WTC11 (cell line): Measurements from ENCODE around the gene CLEC12A. TPM values are rescaled to one million over a fixed set of nuclear protein-coding genes. Genes with fewer than 3 reads are reported as not detected.

Experiments
- ATAC-seq: fragments of 200-7000 bp; cut with Tn5 transposase; 2 replicates; pipeline ENCODE4 v1.10.0; 2021; ENCODE audit warnings: mild to moderate bottlenecking, moderate library complexity
- CTCF ChIA-PET: fragments of 300-600 bp; sonication (Branson Sonifier 250); formaldehyde crosslinking; loops from one replicate; lab custom pipeline; 2021; ENCODE audit warnings: antibody characterized with exemption; lab: Charles Lee
- POLR2A ChIA-PET: fragments of 350-600 bp; sonication (Branson Sonifier 250); formaldehyde crosslinking; loops from one replicate; lab custom pipeline; 2021; ENCODE audit warnings: antibody characterized with exemption; lab: Charles Lee
- DNase-seq: peaks from one replicate; pipeline ENCODE4 v3.0.0; 2021; ENCODE audit warnings: low spot score
- H3K27ac Mint-ChIP-seq: 2 replicates; pipeline ENCODE4 v1.8.0; 2021; ENCODE audit warnings: mixed read lengths
- H3K27me3 Mint-ChIP-seq: 2 replicates; pipeline ENCODE4 v1.8.0; 2021; ENCODE audit warnings: low read depth, mild to moderate bottlenecking, moderate library complexity, mixed read lengths
- H3K36me3 Mint-ChIP-seq: 2 replicates; pipeline ENCODE4 v1.8.0; 2021; ENCODE audit warnings: mixed read lengths
- H3K4me1 Mint-ChIP-seq: 2 replicates; pipeline ENCODE4 v1.8.0; 2022; ENCODE audit warnings: mixed read lengths
- H3K4me3 Mint-ChIP-seq: 2 replicates; pipeline ENCODE4 v1.8.0; 2021; ENCODE audit warnings: mild to moderate bottlenecking, moderate library complexity, mixed read lengths
- H3K9me3 Mint-ChIP-seq: 2 replicates; pipeline ENCODE4 v1.8.0; 2021; ENCODE audit warnings: mixed read lengths
- EMX1 ChIP-seq: fragments of 250-450 bp; sonication (Bioruptor Pico); IDR thresholded peaks from 2 replicates; pipeline ENCODE4 v1.8.0; 2021; ENCODE audit warnings: mild to moderate bottlenecking
- IRF2 ChIP-seq: sonication (generic); formaldehyde crosslinking; IDR thresholded peaks from 2 replicates; pipeline ENCODE4 v1.8.0; 2022; ENCODE audit warnings: low read depth, missing genetic modification reagents, borderline replicate concordance
- NFATC4 ChIP-seq: fragments of 250-450 bp; sonication (Bioruptor Pico); IDR thresholded peaks from 2 replicates; pipeline ENCODE4 v1.9.0; 2021; ENCODE audit warnings: mild to moderate bottlenecking
- NR1H2 ChIP-seq: sonication (generic); formaldehyde crosslinking; IDR thresholded peaks from 2 replicates; pipeline ENCODE4 v1.9.0; 2021; ENCODE audit warnings: mild to moderate bottlenecking, moderate library complexity, missing genetic modification reagents
- TCF7 ChIP-seq: sonication (generic); formaldehyde crosslinking; IDR thresholded peaks from 2 replicates; pipeline ENCODE4 v1.8.0; 2022; ENCODE audit warnings: mild to moderate bottlenecking, low read depth, missing genetic modification reagents, moderate library complexity
- TEAD1 ChIP-seq: sonication (generic); formaldehyde crosslinking; IDR thresholded peaks from 2 replicates; pipeline ENCODE4 v1.8.0; 2022; ENCODE audit warnings: mild to moderate bottlenecking, missing genetic modification reagents
- ZNF671 ChIP-seq: fragments of 250-450 bp; sonication (Bioruptor Pico); IDR thresholded peaks from 2 replicates; pipeline ENCODE4 v1.8.0; 2021; ENCODE audit warnings: mild to moderate bottlenecking
- total RNA-seq: library from RNA; stranded (reverse); gene quantifications from 3 replicates; pipeline ENCODE4 v1.2.3, GENCODE V29; 2021
- TF ChIP-seq, protein P1 (sequence below): sonication (generic); formaldehyde crosslinking; IDR thresholded peaks from 2 replicates; pipeline ENCODE4 v1.8.0; 2022; ENCODE audit warnings: mild to moderate bottlenecking, missing genetic modification reagents
- TF ChIP-seq, protein P2 (sequence below): sonication (generic); formaldehyde crosslinking; IDR thresholded peaks from 2 replicates; pipeline ENCODE4 v1.8.1; 2023; ENCODE audit warnings: mild to moderate bottlenecking, moderate library complexity, missing genetic modification reagents
- TF ChIP-seq, protein P3 (sequence below): sonication (generic); formaldehyde crosslinking; IDR thresholded peaks from 2 replicates; pipeline ENCODE4 v1.8.1; 2022; ENCODE audit warnings: mild to moderate bottlenecking, moderate library complexity, missing genetic modification reagents
- TF ChIP-seq, protein P4 (sequence below): sonication (generic); formaldehyde crosslinking; IDR thresholded peaks from 2 replicates; pipeline ENCODE4 v1.8.0; 2022; ENCODE audit warnings: mild to moderate bottlenecking, missing genetic modification reagents
- TF ChIP-seq, protein P5 (sequence below): fragments of 250-450 bp; sonication (Bioruptor Pico); IDR thresholded peaks from 2 replicates; pipeline ENCODE4 v1.9.0; 2021; ENCODE audit warnings: mild to moderate bottlenecking, borderline replicate concordance
- TF ChIP-seq, protein P6 (sequence below): sonication (generic); formaldehyde crosslinking; conservative IDR thresholded peaks from 2 replicates; pipeline ENCODE4 v1.8.1; 2023; ENCODE audit warnings: mild to moderate bottlenecking, low read depth, missing genetic modification reagents, moderate library complexity

Gene CLEC12A
- total RNA-seq, 1 experiment from 2014 or later: not detected

DNA sequence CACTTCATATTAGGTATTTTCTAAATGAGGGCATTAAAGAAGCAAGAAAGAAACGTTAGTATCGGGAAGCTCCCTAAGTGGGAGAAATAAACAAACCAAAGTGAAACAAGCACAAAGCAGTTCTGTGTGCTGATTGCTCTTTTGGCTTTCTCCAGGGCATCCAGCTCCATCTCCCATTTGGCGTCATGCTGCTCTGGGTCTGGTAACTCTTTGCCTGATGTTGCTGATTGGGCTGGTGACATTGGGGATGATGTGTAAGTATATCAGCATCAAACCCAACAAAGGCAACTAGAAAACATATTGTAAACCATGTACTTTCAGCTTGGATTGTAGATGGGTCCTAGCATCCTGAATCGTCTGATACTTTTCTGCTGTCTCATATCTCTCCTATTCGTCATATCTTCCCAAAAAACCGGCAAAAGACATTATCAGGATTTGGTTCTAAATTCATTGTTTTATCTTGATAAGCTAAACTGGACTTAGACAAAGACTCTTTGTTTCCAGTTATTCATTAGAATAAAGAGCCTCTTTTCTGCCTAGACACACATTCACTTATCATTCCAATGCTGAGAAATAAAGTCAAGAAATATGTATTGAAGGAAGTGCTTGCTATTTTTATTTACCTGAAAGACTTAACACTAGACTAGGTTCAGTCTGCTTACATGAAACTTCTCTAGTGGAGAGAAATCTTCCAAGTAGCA lies 41.6 kb downstream of the CLEC12A start (continued):
- TF ChIP-seq, protein P1, sequence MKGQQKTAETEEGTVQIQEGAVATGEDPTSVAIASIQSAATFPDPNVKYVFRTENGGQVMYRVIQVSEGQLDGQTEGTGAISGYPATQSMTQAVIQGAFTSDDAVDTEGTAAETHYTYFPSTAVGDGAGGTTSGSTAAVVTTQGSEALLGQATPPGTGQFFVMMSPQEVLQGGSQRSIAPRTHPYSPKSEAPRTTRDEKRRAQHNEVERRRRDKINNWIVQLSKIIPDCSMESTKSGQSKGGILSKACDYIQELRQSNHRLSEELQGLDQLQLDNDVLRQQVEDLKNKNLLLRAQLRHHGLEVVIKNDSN (CRISPR knock-in tag): no peak

DNA sequence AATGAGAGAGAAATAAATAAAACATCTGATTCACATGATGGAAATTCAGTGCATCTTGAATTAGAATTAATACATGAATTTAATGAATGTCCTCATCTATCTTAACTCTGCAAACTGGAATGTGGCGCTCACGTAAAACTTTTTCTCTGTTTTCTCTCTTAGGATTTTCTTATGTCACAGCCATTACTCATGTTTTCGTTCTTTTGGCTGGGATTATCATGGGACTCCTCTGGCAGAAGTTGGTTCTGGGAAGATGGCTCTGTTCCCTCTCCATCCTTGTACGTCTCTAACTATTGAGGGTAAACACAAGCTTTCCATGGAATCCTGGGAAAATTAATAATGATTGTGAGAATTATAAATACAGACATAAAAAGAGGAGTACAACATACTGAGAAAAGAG lies 44.2 kb downstream of the CLEC12A start:
- DNase-seq (no peak), ATAC-seq (no peak)
- no peak overlapping the region for H3K27ac Mint-ChIP-seq
- POLR2A ChIA-PET: no interaction called here
- no peaks in the 10 kb centered on the region for H3K9me3 Mint-ChIP-seq
- CTCF ChIA-PET: no interaction called here
- H3K27me3 Mint-ChIP-seq: no peaks in the 10 kb centered on the region
- peaks cover 10% of the 10 kb centered on the region for H3K4me1 Mint-ChIP-seq
- H3K4me3 Mint-ChIP-seq: no peak overlapping the region
- no peaks in the 10 kb centered on the region for H3K36me3 Mint-ChIP-seq
- TF ChIP-seq TCF7 (CRISPR knock-in tag): no peak
- TF ChIP-seq ZNF671 (CRISPR knock-in tag): no peak
- TF ChIP-seq, protein P2, sequence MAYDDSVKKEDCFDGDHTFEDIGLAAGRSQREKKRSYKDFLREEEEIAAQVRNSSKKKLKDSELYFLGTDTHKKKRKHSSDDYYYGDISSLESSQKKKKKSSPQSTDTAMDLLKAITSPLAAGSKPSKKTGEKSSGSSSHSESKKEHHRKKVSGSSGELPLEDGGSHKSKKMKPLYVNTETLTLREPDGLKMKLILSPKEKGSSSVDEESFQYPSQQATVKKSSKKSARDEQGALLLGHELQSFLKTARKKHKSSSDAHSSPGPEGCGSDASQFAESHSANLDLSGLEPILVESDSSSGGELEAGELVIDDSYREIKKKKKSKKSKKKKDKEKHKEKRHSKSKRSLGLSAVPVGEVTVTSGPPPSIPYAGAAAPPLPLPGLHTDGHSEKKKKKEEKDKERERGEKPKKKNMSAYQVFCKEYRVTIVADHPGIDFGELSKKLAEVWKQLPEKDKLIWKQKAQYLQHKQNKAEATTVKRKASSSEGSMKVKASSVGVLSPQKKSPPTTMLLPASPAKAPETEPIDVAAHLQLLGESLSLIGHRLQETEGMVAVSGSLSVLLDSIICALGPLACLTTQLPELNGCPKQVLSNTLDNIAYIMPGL (CRISPR knock-in tag): no peak
- TF ChIP-seq NFATC4 (CRISPR knock-in tag): no peak
- TF ChIP-seq NR1H2 (CRISPR knock-in tag): no peak
- no peak for TF ChIP-seq IRF2 (CRISPR knock-in tag)
- TF ChIP-seq, protein P3, sequence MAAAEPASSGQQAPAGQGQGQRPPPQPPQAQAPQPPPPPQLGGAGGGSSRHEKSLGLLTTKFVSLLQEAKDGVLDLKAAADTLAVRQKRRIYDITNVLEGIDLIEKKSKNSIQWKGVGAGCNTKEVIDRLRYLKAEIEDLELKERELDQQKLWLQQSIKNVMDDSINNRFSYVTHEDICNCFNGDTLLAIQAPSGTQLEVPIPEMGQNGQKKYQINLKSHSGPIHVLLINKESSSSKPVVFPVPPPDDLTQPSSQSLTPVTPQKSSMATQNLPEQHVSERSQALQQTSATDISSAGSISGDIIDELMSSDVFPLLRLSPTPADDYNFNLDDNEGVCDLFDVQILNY (CRISPR knock-in tag): no peak
- TF ChIP-seq, protein P4, sequence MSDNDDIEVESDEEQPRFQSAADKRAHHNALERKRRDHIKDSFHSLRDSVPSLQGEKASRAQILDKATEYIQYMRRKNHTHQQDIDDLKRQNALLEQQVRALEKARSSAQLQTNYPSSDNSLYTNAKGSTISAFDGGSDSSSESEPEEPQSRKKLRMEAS (CRISPR knock-in tag): no peak
- TF ChIP-seq TEAD1: no peak
- TF ChIP-seq, protein P5, sequence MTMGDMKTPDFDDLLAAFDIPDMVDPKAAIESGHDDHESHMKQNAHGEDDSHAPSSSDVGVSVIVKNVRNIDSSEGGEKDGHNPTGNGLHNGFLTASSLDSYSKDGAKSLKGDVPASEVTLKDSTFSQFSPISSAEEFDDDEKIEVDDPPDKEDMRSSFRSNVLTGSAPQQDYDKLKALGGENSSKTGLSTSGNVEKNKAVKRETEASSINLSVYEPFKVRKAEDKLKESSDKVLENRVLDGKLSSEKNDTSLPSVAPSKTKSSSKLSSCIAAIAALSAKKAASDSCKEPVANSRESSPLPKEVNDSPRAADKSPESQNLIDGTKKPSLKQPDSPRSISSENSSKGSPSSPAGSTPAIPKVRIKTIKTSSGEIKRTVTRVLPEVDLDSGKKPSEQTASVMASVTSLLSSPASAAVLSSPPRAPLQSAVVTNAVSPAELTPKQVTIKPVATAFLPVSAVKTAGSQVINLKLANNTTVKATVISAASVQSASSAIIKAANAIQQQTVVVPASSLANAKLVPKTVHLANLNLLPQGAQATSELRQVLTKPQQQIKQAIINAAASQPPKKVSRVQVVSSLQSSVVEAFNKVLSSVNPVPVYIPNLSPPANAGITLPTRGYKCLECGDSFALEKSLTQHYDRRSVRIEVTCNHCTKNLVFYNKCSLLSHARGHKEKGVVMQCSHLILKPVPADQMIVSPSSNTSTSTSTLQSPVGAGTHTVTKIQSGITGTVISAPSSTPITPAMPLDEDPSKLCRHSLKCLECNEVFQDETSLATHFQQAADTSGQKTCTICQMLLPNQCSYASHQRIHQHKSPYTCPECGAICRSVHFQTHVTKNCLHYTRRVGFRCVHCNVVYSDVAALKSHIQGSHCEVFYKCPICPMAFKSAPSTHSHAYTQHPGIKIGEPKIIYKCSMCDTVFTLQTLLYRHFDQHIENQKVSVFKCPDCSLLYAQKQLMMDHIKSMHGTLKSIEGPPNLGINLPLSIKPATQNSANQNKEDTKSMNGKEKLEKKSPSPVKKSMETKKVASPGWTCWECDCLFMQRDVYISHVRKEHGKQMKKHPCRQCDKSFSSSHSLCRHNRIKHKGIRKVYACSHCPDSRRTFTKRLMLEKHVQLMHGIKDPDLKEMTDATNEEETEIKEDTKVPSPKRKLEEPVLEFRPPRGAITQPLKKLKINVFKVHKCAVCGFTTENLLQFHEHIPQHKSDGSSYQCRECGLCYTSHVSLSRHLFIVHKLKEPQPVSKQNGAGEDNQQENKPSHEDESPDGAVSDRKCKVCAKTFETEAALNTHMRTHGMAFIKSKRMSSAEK (CRISPR knock-in tag): no peak
- no peak for TF ChIP-seq EMX1
- TF ChIP-seq, protein P6, sequence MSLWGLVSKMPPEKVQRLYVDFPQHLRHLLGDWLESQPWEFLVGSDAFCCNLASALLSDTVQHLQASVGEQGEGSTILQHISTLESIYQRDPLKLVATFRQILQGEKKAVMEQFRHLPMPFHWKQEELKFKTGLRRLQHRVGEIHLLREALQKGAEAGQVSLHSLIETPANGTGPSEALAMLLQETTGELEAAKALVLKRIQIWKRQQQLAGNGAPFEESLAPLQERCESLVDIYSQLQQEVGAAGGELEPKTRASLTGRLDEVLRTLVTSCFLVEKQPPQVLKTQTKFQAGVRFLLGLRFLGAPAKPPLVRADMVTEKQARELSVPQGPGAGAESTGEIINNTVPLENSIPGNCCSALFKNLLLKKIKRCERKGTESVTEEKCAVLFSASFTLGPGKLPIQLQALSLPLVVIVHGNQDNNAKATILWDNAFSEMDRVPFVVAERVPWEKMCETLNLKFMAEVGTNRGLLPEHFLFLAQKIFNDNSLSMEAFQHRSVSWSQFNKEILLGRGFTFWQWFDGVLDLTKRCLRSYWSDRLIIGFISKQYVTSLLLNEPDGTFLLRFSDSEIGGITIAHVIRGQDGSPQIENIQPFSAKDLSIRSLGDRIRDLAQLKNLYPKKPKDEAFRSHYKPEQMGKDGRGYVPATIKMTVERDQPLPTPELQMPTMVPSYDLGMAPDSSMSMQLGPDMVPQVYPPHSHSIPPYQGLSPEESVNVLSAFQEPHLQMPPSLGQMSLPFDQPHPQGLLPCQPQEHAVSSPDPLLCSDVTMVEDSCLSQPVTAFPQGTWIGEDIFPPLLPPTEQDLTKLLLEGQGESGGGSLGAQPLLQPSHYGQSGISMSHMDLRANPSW (CRISPR knock-in tag): no peak
